ENCODE measurements around the gene DENND1A. TPM values are rescaled to one million over a fixed set of nuclear protein-coding genes. Genes with fewer than 3 reads are reported as not detected.

The DENND1A gene
- total RNA-seq, 1 donor from 2014 or later: 26.1 TPM

DNA sequence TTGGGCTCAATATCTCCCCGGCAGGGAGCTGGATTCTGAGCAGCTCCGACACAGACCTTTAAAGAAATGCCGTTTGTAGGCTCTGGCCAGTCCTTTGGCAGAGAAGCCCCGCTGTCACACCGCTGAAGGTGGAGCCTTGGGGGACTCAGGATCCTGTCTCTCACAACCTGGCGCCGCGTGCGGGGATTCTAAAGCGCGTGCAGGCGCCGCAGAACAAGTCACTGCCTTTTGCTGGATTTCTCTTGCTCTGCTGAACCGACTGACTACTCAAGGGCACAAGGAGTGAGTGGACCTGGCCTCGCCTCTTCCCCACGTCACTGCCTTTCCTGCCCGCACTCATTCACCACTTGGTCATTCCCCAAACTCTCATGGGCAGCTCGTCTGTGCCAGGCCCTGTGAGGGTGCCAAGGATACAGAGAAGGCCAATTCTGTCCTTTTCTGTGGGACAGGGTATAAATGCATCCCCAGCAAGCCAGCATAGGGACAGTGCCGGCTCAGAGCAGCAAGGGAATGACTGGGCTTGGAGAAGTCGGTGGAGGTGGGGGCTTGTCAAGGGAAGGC, 504.6 kb downstream of the DENND1A start:
- intact Hi-C loops (cut with DNase I): no loop called here
- ATAC-seq (no peak), DNase-seq (ENCODE audit: low spot score) (peak; percentile 23)

DNA sequence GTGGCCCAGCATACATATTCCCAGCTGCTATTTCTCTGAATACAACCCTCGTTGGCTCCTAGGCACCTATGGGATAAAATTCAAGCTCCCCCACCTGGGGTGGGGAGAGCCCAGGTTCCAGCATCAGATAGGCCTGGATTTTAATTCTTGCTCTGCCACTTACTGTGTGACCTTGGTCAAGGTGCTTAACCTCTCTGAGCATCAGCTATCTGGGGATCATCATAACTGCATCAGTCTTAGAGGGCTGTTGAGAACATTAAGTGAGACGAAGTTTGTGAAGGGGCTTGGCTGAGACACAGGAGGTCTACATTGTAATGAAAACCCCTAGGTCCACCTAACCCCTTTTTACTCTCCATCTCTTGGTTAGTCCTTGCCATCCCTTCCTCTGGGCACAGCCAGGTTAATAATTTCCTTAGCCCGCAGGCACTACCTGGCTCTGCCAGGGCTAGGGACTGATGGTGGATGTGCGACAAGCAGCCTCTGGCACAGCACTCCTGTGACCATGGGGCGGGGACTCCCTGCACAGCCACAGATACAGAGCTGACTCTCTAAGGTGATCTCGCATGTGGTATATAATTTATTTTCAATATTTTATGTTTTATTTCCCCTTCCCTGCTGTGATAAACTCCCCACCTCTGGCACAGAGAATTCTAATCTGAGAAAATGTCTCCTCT, 505.2 kb downstream of the DENND1A start:
- intact Hi-C loops (cut with DNase I): no loop called here
- no peak for ATAC-seq
- peak; percentile 23 for DNase-seq (ENCODE audit: low spot score)

DNA sequence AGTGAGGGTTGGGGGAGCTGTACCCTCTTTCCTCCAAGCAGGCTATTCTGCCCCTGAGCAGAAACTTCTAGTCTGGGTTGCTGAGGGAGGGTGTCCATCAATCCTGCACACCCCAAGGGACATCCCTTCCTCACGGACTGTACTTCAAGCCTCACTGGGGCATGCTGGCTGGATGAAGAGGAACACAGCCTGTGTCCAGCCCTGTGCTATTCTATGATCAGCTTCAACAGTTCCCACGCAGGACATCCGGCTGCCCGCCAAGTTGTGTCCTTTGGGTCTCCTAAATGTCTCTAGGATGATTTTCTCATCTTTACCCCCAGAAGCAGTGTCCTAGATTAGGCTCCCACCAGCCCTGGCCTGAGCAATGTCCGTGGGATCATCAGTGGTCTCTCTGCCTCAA, 505.8 kb downstream of the DENND1A start:
- ATAC-seq (no peak), DNase-seq (ENCODE audit: low spot score) (peak; percentile 15)
- intact Hi-C loops (cut with DNase I): no loop called here

DNA sequence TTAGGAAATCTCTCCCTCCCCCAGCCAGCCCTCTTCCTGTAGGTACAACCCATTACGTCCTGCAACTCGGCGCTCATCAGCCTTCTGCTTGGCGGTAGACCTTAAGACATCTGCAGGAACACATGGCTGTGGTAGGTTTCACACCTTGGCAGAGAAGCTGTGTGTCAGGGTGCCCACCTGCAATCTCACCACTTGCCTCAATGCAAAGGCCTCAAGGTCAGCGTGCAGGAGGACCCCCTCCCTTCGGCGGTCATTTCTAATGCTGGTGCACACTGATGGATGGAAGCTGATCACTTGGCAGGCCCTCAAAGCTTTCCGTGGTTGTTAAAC, 506.6 kb downstream of the DENND1A start:
- ATAC-seq (no peak), DNase-seq (ENCODE audit: low spot score) (peak; percentile 37)
- intact Hi-C loops (cut with DNase I): no loop called here

DNA sequence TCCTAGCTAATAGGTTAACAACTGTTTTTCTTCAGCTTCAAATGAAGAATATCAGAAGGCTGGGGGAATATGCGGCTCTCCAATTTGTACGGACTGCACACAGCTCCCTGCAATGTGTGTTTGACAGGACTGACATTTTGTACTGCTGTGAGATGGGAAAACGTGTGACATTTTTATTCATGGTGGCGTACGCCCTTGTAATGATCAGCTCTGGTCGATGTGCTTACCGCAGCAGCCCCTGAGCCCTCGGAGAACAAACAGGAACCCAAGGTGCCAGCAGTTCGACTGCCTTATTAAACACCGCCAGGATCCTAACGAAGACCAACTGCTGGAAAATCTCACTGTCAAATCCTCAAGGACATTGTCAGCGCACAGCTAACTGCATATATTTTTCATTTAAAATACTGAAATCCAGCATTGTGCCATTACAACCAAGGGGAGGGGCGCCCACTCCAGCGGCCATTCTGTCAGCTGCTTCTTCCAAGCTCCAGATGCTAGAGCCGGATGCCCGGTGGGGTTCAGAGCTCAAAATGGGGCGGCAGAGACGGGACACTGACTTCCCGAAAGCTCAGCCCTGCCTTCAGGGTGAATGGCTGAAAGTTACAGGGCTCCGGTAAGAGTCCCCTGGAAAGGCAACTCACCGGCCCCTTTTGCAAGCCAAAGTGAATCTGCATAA, 507.2 kb downstream of the DENND1A start:
- intact Hi-C loops (cut with DNase I): no loop called here
- DNase-seq (ENCODE audit: low spot score): peak; percentile 43
- ATAC-seq: no peak

DNA sequence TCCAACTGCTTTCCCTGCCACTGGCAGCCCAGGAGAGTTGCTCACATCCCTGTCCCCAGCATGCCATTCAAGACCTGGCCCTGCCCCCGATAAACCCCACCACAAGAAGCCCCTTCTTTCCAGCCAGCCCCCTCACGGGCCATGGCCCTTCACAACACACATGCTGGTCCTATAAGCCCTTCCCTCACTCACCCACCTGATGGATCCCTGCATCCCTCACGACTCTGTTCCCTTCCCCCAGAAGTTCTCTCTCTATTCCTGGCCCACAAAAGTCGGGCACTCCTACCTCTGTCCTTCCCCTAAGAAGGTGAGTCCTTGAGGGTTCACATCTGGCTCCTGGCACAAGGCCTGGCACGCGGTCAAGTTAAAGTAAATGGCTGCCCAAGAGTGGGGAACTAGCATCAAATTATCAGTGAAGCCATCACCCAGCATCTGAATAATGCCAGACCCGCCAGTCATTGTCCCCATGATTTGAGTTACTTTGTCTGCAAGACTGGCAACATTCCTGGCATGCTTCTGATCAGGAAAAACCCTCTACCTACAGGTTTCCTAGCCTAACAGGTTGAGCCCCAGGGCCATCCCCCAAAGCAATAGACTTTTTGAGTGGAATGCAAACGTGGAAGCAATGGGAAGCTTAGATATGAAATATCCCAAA, 508.0 kb downstream of the DENND1A start:
- intact Hi-C loops (cut with DNase I): no loop called here
- no peak for ATAC-seq
- DNase-seq (ENCODE audit: low spot score): peak; percentile 43

DNA sequence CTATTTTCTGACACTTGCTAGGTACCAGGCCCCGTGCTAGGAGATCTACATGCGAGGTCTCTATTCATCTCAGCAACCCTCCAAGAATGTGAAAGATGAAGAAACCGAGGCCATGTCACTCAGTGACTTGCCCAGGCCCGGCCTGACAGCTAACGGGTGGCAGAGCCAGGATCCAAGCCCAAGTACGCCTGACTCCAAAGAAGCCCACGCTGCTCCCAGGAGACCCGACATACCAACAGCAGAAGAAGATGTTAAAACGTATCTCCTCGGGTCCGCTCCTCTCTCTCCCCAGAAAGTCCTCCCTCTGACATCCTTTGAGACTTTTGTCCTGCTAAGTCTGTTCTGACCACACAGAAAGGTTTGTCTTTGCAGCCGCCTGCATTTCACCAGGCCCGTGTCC, 508.7 kb downstream of the DENND1A start:
- DNase-seq (ENCODE audit: low spot score): peak; percentile 32
- ATAC-seq: no peak
- intact Hi-C loops (cut with DNase I): no loop called here

DNA sequence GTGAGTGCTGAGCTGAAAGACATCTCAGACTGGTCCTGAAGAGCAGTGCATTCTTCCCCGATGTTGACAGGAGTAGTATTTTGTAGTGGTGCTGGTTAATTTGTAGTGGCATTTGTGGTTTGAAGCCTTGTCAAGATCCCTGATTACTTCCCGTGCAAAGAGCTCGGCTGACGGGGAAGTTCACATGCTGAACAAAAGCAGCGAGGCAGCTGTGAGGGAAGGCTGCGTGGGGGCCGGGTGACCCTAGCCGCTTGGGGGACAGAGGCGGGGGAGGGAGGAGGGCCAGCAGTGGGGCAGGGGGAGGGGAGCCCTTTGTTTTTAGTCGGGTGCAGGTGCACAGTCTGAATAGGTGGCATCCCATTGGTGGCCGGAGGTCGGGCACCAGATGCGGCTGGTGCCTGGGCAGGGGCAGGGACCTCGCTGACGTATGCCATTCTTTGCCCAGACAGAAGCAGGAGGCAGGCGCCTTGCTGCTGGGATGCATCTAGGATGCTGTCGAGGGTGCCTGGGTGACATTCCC, 509.3 kb downstream of the DENND1A start:
- peak; percentile 33 for DNase-seq (ENCODE audit: low spot score)
- no peak for ATAC-seq
- intact Hi-C loops (cut with DNase I): no loop called here

DNA sequence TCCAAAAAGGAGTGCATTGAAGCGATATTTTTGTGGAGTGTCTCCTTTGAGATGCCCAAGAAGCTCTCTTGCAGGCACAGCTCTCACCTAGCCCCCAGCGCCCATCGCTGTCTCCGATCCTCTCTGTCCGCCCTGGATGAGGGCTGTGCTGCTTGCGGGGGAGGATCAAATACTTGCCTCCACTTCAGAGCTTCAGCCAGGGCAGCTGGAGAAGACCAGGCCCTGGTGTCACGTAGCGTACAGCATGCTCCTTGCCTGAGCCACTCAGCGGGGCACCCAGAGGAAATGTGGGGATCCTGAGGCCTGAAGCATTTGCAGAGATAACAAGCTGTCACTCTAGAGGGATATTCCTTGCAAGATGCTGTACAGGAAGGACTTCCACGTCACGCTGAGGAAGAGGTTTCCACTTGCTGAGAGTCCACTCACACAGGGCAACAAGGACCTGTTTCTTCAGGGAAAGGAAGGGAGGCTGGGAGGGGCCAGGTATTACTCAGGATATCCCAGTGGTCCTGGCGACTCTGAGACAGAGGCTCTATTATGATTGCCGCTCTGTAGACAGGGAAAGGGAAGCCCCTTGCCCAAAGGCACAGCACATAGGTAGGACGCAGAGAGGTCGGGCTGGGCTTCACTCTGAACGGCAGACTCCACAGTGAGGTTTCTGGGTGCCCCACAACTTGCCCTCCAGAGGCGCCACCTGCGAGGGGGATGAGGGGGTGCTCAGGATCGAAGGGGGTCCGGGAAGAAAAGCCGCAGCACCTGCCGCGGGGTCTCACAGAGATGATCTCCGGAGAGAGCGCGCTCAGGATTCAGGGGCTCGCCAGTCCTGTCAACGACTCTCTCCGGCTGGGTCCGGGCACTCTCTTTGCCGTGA, 510.0 kb downstream of the DENND1A start:
- no peak for ATAC-seq
- intact Hi-C loops (cut with DNase I): no loop called here
- DNase-seq (ENCODE audit: low spot score): peak; percentile 52

DNA sequence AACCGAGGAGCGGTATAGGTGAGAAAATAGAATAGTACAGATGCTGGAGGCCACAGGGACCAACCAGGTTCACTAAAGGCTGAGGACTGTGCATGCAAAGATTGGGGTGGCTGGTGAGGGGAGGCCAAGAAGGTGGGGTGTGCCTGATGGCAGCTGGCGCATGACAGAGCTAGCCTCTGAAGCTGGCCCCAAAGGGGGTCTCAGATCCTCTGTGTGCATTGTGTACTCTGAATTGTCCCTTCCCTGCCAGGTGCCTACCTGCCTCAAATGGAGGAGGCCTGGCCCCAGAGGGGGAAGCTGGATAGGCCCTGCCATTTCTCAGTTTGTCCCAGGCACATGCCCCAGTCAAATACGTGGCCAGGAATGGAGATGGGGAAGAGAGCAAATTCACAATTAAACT, 510.8 kb downstream of the DENND1A start:
- ATAC-seq: no peak
- intact Hi-C loops (cut with DNase I): no loop called here
- DNase-seq (ENCODE audit: low spot score): peak; percentile 38

DNA sequence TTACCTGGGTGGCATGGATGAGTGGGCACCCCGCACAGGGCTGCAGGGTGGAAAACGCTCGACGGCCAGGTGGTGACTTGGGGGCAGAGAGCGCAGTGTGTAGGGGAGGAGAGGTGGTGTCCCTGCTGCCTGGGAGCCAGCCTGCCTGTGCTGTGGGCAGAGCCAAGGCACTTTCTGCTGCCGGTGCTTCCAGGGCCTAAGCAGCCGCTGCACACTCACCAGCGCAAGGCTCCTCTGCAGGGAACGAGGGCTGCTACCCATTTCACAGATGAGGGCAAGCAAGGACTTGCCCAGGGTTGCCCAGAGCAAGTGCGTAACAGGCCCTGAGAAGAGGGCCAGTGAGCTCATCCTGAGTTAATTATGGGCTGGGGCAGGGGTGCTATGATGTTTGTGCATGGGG, 511.4 kb downstream of the DENND1A start:
- ATAC-seq (no peak), DNase-seq (ENCODE audit: low spot score) (peak; percentile 27)
- intact Hi-C loops (cut with DNase I): no loop called here

DNA sequence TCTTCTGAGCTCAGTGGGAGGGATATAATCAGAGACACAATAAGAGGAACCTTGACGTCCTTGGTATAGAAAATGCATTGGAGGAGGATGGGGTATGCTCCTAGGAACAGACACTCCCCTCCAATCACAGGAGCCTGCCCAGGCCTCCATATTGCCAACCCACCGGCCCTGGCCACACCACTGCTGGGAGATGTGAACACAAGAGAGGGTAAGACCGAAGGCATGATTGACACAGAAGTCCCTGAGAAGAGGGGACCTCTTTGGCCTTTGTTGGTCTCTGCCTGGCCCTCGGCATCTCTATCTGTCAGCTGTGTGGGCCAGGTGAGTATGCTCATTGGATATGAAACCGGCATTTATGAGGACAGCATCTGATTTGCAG, 511.9 kb downstream of the DENND1A start:
- DNase-seq (ENCODE audit: low spot score) (peak; percentile 27), ATAC-seq (no peak)
- intact Hi-C loops (cut with DNase I): no loop called here

DNA sequence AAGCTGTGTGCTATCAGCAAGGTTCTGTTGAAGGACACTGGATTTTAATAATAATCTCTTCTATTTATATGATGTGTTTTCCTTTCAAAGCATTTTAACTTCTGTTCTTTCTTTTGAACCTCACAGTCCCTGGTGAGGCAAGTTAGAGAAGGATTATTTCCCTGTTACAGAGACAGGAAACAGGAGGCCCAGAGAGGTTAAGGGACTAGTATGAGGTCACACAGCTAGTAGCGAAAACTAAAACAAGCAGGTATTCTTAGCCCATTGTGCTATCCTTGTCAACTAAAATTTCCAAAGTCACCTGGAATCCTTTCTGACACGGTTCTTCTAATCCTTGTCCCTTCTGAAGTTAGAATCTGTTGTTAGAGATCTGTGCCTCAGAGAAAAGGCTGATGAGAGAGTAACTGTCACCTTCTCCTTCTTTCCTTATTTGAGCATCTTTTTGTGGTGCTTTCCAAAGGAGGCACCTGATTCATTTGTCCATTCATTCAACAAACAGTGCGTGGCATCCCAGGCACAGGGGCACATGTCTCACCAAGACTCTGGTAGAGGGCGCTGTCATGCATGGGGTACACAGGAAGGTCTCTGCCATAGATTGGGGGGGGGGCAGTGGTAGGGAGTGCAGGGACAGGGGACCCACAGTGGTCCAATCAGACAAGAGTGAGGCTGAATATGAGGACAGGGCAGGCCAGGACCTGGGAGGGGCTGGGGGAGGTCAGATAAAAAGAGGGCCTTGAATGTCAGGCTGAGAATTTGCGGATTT, 512.5 kb downstream of the DENND1A start:
- no peak for ATAC-seq
- intact Hi-C loops (cut with DNase I): no loop called here
- no peak for DNase-seq (ENCODE audit: low spot score)

DNA sequence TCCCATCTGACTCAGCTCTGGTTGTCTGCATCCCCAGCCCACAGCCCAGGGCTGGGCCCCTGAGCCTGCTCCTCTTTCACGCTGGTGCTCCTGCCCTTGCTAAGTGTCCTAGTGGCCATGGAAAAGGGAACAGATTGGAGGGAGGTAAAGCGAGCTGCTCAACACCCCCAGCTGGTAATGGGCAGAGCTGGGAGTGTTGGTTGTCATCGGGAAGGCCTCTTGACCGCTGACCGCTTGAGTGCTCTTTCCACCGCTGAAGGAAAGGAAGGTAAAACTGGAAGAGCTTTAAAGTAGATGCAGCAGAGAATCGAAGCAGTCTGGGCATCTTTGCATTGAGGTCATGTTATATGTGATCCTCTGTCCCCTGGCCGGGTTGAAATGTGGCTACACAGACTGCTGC, 513.8 kb downstream of the DENND1A start:
- intact Hi-C loops (cut with DNase I): no loop called here
- ATAC-seq: no peak
- DNase-seq (ENCODE audit: low spot score): no peak

DNA sequence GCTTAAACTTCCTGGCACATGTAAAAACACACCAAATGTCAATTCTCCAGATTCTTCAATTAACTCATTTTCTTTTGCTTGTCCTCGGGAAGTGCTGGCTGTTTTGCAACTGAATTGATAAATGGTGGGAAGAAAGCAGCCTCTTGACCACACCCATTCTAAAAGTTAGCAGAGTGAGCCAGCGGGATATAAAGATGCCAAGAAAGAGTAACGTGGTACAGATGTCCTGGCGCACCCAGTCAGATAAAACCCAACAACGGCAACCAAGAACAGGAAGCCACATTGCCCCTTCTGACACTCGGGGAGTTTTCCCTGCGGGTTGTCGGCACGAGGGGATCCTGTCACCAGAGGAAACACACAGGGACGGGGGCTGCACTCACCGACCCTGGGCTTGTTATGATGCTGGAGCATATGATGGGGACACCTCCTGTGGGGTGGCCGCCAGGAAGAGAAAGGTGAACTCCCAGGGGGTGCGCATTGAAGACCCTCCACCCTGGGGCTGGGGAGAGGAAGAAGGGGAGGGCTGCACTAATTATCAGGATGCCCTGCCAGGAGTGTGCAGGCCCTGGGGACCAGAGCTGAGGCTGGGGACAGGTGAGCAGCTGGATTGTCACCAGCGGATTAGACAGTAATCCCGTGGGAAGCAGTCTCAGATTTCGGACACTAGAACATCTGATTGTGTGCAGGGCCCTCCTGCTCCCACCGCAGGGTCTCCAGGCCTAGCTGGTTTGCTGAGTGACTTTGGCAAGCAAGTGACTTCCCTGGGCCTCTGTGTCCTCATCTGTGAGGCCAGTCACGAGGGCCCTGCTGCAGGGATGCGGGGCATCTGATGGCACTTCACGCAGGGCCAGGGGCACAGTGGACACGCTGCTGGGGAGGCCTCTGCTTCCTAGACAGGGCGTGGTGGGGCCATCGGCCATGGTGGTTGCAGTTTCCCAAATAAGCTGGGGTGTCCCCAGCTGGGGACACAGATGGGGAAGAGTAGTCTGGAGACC, 514.7 kb downstream of the DENND1A start:
- intact Hi-C loops (cut with DNase I): no loop called here
- ATAC-seq (no peak), DNase-seq (ENCODE audit: low spot score) (no peak)

DNA sequence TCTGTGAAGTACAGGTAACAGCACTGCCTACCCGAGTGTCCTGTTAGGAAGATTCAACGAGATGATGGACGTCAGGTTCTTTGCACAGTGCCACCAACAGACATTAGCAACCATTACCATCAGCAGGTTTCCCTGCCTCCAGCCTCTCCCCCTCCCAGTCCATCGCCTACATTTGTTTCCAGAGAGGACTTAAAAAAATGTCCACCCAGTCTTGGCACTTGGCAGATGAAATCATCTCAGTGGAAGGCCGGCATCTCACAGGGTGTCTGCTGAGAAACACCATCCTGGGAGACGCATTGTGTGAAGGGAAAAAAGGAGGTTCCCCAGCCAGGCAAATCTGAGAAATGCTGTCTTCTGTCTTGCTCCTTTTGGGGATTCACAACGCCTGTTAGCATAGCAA, 515.7 kb downstream of the DENND1A start:
- no peak for DNase-seq (ENCODE audit: low spot score)
- ATAC-seq: no peak
- intact Hi-C loops (cut with DNase I): no loop called here

DNA sequence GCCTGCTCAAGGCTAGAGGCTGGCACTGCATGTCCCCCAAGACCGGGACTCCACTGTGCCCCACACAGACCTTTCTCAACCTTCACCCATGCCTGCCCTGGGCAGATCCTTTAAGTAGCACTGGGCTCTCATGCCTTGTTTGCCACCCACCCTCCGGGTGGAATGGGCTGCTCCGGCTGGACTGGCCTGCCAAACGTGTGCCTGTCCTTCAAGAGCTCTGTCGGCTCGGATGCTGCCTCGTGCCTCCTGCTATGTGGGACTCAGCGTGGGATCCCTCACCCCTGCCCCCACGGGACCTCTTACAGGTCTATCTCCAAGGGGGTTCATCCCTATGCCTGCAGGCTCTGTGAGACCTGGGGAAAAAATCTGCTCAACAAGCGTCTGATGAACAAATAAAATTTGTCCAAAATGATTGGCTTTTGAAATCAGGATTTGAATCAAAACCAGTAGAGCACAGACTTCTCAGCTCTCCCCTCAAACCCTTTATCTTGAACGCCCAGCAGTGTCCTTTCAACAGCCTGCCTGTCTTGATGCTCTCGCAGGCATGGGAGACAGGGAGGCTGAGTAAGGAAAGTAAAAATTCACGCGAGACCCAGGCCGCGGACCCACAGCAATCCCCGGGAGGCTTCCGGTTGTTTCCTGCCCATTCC, 517.6 kb downstream of the DENND1A start:
- intact Hi-C loops (cut with DNase I): no loop called here
- DNase-seq (ENCODE audit: low spot score): no peak
- ATAC-seq: no peak
